Measurements from ENCODE around the gene MFRP.

MFRP gene

DNA sequence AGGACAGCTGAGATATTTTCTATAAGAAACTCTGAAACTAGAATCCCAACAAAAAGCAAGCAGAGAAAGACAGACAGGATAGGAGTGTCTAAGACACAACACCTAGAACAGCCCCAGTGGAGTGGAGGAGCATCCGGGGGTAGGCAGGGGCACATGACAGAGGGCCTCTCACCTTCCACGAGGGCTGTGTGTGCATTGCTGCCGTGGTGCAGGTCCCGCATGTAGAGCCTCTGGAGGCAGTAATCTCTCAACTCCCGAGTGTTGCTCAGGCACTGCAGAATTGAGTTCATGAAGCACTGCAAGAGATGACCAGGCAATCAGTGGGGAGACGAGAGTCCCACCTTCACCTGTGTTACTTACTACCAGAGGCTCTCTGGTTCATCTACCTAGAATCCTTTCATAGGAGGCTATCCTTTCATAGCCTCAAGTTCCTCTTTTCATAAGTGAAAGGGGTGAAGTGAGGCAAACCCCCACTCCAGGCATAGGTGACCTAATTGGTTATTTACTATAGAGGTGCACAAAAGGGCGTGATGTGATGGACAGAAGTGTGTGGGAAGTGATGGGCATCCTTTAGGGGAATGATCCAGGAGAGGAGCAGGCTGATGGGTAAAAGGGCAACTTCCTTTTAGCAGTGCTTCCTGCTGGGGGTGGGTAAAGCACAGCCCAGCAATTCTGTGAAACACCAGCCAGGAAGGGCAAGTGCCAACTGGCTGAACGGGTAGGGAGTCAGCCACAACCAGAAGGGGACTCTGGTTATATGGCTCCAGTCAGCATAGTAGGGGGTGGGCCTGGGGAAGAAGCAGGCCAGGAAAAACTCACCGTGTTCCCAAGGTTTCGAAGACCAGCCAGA is 13.1 kb upstream of the MFRP start:
- Mint-ChIP-seq H3K9me3 (no peaks in the 10 kb centered on the region), H3K4me3 (no peak overlapping the region), H3K27ac (no peak overlapping the region), H3K4me1 (peaks cover 26% of the 10 kb centered on the region), H3K27me3 (peaks cover 89% of the 10 kb centered on the region), H3K36me3 (no peaks in the 10 kb centered on the region)
- CTCF ChIA-PET: interaction anchor here (2.3 to 4.8 kb wide), 3 partner anchors 14 to 115 kb away, joined by 16 to 184 read pairs (median 18); partner anchors contain the start of gene USP2
- no peak for DNase-seq

- Mint-ChIP-seq H3K9me3 (no peaks in the 10 kb centered on the region), H3K4me3 (peak overlapping the region; percentile 59), H3K4me1 (peaks cover 21% of the 10 kb centered on the region), H3K36me3 (no peaks in the 10 kb centered on the region), H3K27ac (no peak overlapping the region), H3K27me3 (peaks cover 85% of the 10 kb centered on the region)
- no peak for DNase-seq
- CTCF ChIA-PET: interaction anchor here (0.5 to 4.8 kb wide), 12 partner anchors 8 to 232 kb away, joined by 4 to 184 read pairs (median 12); partner anchors contain the start of gene USP2
These were observed 10.6 kb upstream of the MFRP start for GRCh38 chr11:119357074-119357473.

- Mint-ChIP-seq H3K4me1 (peaks cover 21% of the 10 kb centered on the region), H3K27ac (peak overlapping the region; percentile 69), H3K4me3 (peak overlapping the region; percentile 85), H3K36me3 (no peaks in the 10 kb centered on the region), H3K27me3 (peaks cover 85% of the 10 kb centered on the region), H3K9me3 (no peaks in the 10 kb centered on the region)
- DNase-seq: peak; percentile 83
- CTCF ChIA-PET: interaction anchor here (0.5 to 4.8 kb wide), 19 partner anchors 8 to 232 kb away, joined by 3 to 184 read pairs (median 5); partner anchors contain the start of genes MFRP, RNF26 and USP2
These were observed 10.0 kb upstream of the MFRP start for GRCh38 chr11:119356349-119357031.

DNA sequence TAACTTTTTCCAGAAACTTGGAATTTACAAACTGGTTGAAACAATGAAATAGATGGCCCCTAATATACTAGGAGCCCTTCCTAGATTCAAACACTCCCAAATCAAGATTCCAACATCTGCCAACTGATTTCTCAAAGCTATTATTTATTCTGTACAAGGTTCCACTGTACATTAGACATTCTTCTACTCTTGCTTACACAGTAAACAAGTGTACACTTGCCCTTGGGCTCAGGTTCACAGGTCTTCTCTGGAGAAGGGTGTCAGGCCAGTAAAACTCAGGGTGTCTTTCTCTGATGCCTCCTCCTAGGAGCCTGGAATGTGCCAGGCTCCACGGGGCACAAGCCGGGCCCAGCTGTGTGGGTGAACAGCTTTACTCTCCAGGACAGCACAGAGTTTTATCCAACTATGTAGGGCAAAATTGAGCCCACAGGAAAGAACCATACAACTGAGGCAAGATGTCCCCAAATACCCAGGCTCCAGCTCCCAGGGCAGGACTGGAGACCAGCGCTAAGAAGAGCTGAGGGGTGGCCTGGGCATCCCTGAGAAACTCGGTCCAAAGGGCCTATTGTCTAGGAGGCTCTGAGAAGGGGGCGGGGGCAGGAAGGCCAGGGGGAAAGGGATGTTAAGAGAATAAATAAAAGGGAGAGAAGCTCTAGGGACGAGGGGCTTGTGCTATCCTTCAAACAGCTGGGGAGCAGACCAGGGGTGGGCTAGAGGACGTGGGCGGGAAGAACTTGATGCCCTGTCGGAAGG is 8.8 kb upstream of the MFRP start:
- no peak overlapping the region for H3K27ac Mint-ChIP-seq
- H3K27me3 Mint-ChIP-seq: peaks cover 90% of the 10 kb centered on the region
- H3K4me1 Mint-ChIP-seq: peaks cover 28% of the 10 kb centered on the region
- no peaks in the 10 kb centered on the region for H3K9me3 Mint-ChIP-seq
- peak overlapping the region; percentile 45 for H3K4me3 Mint-ChIP-seq
- H3K36me3 Mint-ChIP-seq: no peaks in the 10 kb centered on the region
- CTCF ChIA-PET: interaction anchor here (0.8 to 4.8 kb wide), 13 partner anchors 8 to 125 kb away, joined by 3 to 184 read pairs (median 12); partner anchors contain the start of genes MFRP, RNF26 and USP2
- no peak for DNase-seq

GRCh38 chr11:119352857-119353260 is 6.4 kb upstream of the MFRP start:
- H3K9me3 Mint-ChIP-seq: no peaks in the 10 kb centered on the region
- H3K27me3 Mint-ChIP-seq: peaks cover 74% of the 10 kb centered on the region
- H3K27ac Mint-ChIP-seq: no peak overlapping the region
- peaks cover 25% of the 10 kb centered on the region for H3K4me1 Mint-ChIP-seq
- H3K4me3 Mint-ChIP-seq: no peak overlapping the region
- H3K36me3 Mint-ChIP-seq: no peaks in the 10 kb centered on the region
- CTCF ChIA-PET: interaction anchor here (0.9 to 1.7 kb wide), 6 partner anchors 15 to 423 kb away, joined by 3 to 7 read pairs (median 4); no protein-coding TSS in a partner anchor
- no peak for DNase-seq

GRCh38 chr11:119351232-119351631 is 4.7 kb upstream of the MFRP start:
- Mint-ChIP-seq H3K9me3 (no peaks in the 10 kb centered on the region), H3K27me3 (peaks cover 75% of the 10 kb centered on the region)
- CTCF ChIA-PET: no interaction called here

DNA sequence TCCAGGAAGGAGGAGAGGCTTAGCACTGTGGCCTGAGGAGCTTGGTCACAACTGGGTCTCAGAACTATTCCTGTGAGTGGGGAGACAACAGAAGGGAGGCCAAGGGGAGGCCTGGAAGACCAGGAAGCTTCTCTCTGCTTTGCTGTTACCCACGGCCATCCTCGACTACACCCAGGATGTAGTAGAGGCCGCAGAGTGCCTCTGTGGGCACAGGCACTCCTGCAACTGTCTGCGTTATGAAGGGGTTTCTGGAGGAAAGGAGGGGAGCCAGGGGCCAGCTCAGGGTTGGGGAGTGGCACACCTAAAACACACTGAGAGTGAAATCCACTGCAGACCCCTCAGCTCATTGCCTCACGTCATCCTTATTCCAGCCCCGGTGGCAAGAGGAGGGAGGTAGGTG is 3.8 kb upstream of the MFRP start:
- H3K27me3 Mint-ChIP-seq: peaks cover 75% of the 10 kb centered on the region
- DNase-seq: no peak
- H3K4me1 Mint-ChIP-seq: peaks cover 13% of the 10 kb centered on the region
- peak overlapping the region; percentile 81 for H3K27ac Mint-ChIP-seq
- H3K36me3 Mint-ChIP-seq: no peaks in the 10 kb centered on the region
- CTCF ChIA-PET: interaction anchor here (0.9 kb wide), 2 partner anchors 12 to 26 kb away, joined by 3 to 4 read pairs; no protein-coding TSS in a partner anchor
- no peak overlapping the region for H3K4me3 Mint-ChIP-seq
- H3K9me3 Mint-ChIP-seq: no peaks in the 10 kb centered on the region

More at GRCh38 chr11:119351232-119351631, 4.7 kb upstream of the MFRP start:
- no peak for DNase-seq
- Mint-ChIP-seq H3K4me3 (no peak overlapping the region), H3K4me1 (peaks cover 20% of the 10 kb centered on the region), H3K36me3 (no peaks in the 10 kb centered on the region), H3K27ac (no peak overlapping the region)

DNA sequence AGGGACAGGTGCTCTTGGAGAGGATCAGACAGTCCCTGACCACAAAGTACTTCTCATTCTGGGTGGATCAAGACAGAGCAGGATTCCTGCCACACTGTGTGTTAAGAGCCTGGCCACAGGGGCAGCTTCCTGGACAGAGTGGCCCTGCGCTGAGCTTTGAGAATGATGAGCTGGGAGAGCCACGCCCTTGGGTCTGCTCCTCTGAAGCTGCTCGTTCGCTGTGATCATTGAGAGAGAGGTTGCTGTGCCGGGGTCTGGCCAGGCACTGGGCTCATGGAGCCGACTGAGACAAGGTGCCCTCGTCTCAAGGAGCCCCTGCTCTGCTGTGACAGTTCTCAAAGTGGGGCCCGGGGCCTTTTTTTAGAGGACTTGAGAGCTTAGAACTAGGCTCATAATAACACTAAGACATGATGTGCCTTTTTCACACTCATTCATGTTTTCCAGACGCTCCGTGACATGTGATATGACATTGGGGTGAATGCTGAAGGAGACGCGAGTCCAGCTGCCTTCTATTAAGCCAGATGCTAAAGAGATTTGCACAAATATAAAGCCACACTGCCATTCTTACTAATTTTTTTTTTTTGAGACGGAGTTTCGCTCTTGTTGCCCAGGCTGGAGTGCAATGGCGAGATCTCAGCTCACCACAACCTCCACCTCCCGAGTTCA is 1.6 kb upstream of the MFRP start:
- H3K4me1 Mint-ChIP-seq: peaks cover 12% of the 10 kb centered on the region
- H3K27me3 Mint-ChIP-seq: peaks cover 79% of the 10 kb centered on the region
- no peak for DNase-seq
- CTCF ChIA-PET: interaction anchor here (1.2 to 2.2 kb wide), 5 partner anchors 8 to 126 kb away, joined by 3 to 16 read pairs (median 5); no protein-coding TSS in a partner anchor
- no peaks in the 10 kb centered on the region for H3K36me3 Mint-ChIP-seq
- no peak overlapping the region for H3K4me3 Mint-ChIP-seq
- no peak overlapping the region for H3K27ac Mint-ChIP-seq
- no peaks in the 10 kb centered on the region for H3K9me3 Mint-ChIP-seq

GRCh38 chr11:119347242-119347641 is 737 bp upstream of the MFRP start:
- CTCF ChIA-PET: interaction anchor here (1.2 to 2.2 kb wide), 4 partner anchors 9 to 127 kb away, joined by 3 to 16 read pairs (median 6); no protein-coding TSS in a partner anchor
- H3K27me3 Mint-ChIP-seq: peaks cover 83% of the 10 kb centered on the region
- H3K4me1 Mint-ChIP-seq: peaks cover 12% of the 10 kb centered on the region
- no peaks in the 10 kb centered on the region for H3K36me3 Mint-ChIP-seq
- DNase-seq: no peak
- H3K4me3 Mint-ChIP-seq: no peak overlapping the region
- H3K27ac Mint-ChIP-seq: no peak overlapping the region
- H3K9me3 Mint-ChIP-seq: no peaks in the 10 kb centered on the region

GRCh38 chr11:119345685-119346084 is 820 bp downstream of the MFRP start:
- no peak for DNase-seq
- H3K4me1 Mint-ChIP-seq: peaks cover 14% of the 10 kb centered on the region
- CTCF ChIA-PET: interaction anchor here (2.5 to 2.8 kb wide), 2 partner anchors 10 to 22 kb away, joined by 8 to 15 read pairs; no protein-coding TSS in a partner anchor
- peaks cover 84% of the 10 kb centered on the region for H3K27me3 Mint-ChIP-seq
- no peaks in the 10 kb centered on the region for H3K9me3 Mint-ChIP-seq
- H3K4me3 Mint-ChIP-seq: no peak overlapping the region
- H3K27ac Mint-ChIP-seq: no peak overlapping the region
- no peaks in the 10 kb centered on the region for H3K36me3 Mint-ChIP-seq

DNA sequence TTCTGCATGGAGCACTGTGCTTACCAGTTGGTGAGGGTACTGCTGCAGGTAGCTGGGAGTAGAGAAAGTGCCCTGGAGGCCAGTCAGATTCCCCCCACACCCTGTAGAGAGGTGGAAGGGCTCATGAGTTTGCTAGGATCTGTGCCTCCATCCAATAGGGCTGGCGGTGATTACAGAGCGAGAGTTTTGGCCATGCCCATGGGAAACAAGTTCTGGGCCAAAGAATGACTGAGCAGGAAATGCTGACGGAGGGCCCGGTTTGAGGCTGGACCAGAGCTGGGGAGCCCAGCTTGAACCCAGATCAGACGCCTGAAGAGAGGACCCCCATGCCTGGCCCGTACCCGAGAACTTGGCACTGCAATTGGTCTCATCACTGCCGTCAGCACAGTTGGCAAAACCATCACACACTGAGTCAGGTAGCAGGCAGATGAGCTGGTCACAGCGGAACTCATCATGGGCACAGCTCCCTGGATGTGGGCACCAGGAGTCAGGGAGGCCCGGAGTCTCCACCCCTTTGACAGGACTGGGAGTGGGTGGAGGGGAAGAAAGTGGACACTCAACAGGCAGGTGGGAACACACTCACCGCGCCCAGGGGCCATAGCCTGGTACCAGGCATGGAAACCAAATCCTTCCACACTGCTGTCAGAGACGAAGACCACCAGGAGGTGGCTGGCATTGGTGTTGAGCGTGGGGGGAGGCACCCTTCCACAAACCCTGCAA is 2.1 kb downstream of the MFRP start:
- Mint-ChIP-seq H3K4me1 (peaks cover 7% of the 10 kb centered on the region), H3K4me3 (no peak overlapping the region), H3K36me3 (no peaks in the 10 kb centered on the region), H3K27me3 (peaks cover 87% of the 10 kb centered on the region), H3K9me3 (no peaks in the 10 kb centered on the region), H3K27ac (no peak overlapping the region)
- no peak for DNase-seq
- CTCF ChIA-PET: interaction anchor here (1.7 to 2.8 kb wide), 3 partner anchors 11 to 32 kb away, joined by 4 to 15 read pairs (median 8); no protein-coding TSS in a partner anchor

- peaks cover 5% of the 10 kb centered on the region for H3K36me3 Mint-ChIP-seq
- H3K27me3 Mint-ChIP-seq: peaks cover 94% of the 10 kb centered on the region
- no peak overlapping the region for H3K4me3 Mint-ChIP-seq
- CTCF ChIA-PET: interaction anchor here (1.0 to 2.8 kb wide), 4 partner anchors 13 to 33 kb away, joined by 4 to 15 read pairs (median 5); no protein-coding TSS in a partner anchor
- H3K27ac Mint-ChIP-seq: no peak overlapping the region
- H3K9me3 Mint-ChIP-seq: no peaks in the 10 kb centered on the region
- no peak for DNase-seq
- peaks cover 14% of the 10 kb centered on the region for H3K4me1 Mint-ChIP-seq
These were observed 2.8 kb downstream of the MFRP start for GRCh38 chr11:119343726-119344125.

Data from activated naive CD4-positive, alpha-beta T cell treated with anti-CD3 and anti-CD28 coated beads, Interleukin-2, amount 10 ng/mL, durations not matched to agents 7 days and 5 days (primary cell).